ENCODE measurements around the gene TDRD1. TPM values are rescaled to one million over a fixed set of nuclear protein-coding genes. Genes with fewer than 3 reads are reported as not detected.

Gene TDRD1
- total RNA-seq, 1 experiment from 2014 or later, result not detected

GRCh38 chr10:114151892-114152291, 27.3 kb upstream of the TDRD1 start:
- Histone ChIP-seq H4K20me1 (ENCODE audit: insufficient read depth) (no peaks in the 10 kb centered on the region), H3K9me2 (ENCODE audit: insufficient read depth) (no peaks in the 10 kb centered on the region), H3K79me2 (ENCODE audit: insufficient read depth, low read length) (no peaks in the 10 kb centered on the region), H3K4me3 (replicated peaks in 1 of 2; ENCODE audit: low read depth in 1 of 2, low read length in 2 of 2) (no peak overlapping the region), H2AFZ (ENCODE audit: low read depth, low read length, poor library complexity, severe bottlenecking) (no peak overlapping the region), H3K9ac (ENCODE audit: low read length) (no peak overlapping the region), H3K9me3 (ENCODE audit: control insufficient read depth in 1 of 2, insufficient read depth in 1 of 2, low read depth in 1 of 2, low read length in 2 of 2) (no peaks in the 10 kb centered on the region), H3K27me3 (ENCODE audit: insufficient read depth, low read length) (no peaks in the 10 kb centered on the region), H3K4me2 (ENCODE audit: low read length) (peak overlapping the region; percentile 55), H3K36me3 (ENCODE audit: control insufficient read depth in 1 of 2, insufficient read depth in 2 of 2, low read length in 2 of 2) (no peaks in the 10 kb centered on the region), H3K27ac (ENCODE audit: low read depth, low read length) (no peak overlapping the region), H3K4me1 (ENCODE audit: control insufficient read depth in 1 of 2, insufficient read depth in 2 of 2, low read length in 2 of 2) (peaks cover 0 to 15% of the 10 kb centered on the region in 2 experiments; a peak in 2 of 4 replicates)
- CTCF ChIA-PET, result no interaction called here
- ATAC-seq (peak; percentile 37; the same call in 1 of the 2 replicates), DNase-seq (ENCODE audit: low read depth, low spot score) (no peak)
- TF ChIP-seq CBX3 (IDR thresholded peaks at IDR 0.05; ENCODE audit: low read depth) (no peak), SIN3A (IDR thresholded peaks at IDR 0.05; ENCODE audit: low read depth) (no peak), SRF (IDR thresholded peaks at IDR 0.05; ENCODE audit: low read depth) (no peak), EZH2 (IDR thresholded peaks at IDR 0.05) (no peak), SP1 (IDR thresholded peaks at IDR 0.05; ENCODE audit: low read depth) (no peak), TCF7L2 (IDR thresholded peaks at IDR 0.05; ENCODE audit: borderline replicate concordance, extremely low read depth, insufficient read depth, insufficient read length) (no peak), ZFX (IDR thresholded peaks at IDR 0.05) (no peak), CEBPB (IDR thresholded peaks at IDR 0.05; ENCODE audit: low read depth) (no peak), CTCF (IDR thresholded peaks at IDR 0.05 in 2 of 3, conservative IDR thresholded peaks at IDR 0.05 in 1 of 3; ENCODE audit: borderline replicate concordance in 1 of 3, insufficient read depth in 1 of 3, low read depth in 2 of 3, low read length in 2 of 3) (no peak), FOSL1 (IDR thresholded peaks at IDR 0.05; ENCODE audit: low read depth) (no peak), EGR1 (IDR thresholded peaks at IDR 0.05; ENCODE audit: low read depth) (no peak), POLR2AphosphoS5 (IDR thresholded peaks at IDR 0.05; ENCODE audit: low read depth, low read length) (no peak), ELF1 (IDR thresholded peaks at IDR 0.05; ENCODE audit: borderline replicate concordance, low read depth) (no peak), RAD21 (IDR thresholded peaks at IDR 0.05; ENCODE audit: low read depth) (no peak), ZNF274 (IDR thresholded peaks at IDR 0.05; ENCODE audit: low read depth, low read length) (no peak), EZH2phosphoT487 (IDR thresholded peaks at IDR 0.05; ENCODE audit: borderline replicate concordance) (no peak)
- TF ChIP-seq, protein P1, sequence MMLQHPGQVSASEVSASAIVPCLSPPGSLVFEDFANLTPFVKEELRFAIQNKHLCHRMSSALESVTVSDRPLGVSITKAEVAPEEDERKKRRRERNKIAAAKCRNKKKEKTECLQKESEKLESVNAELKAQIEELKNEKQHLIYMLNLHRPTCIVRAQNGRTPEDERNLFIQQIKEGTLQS (IDR thresholded peaks at IDR 0.05), result no peak
- TF ChIP-seq, protein P2, sequence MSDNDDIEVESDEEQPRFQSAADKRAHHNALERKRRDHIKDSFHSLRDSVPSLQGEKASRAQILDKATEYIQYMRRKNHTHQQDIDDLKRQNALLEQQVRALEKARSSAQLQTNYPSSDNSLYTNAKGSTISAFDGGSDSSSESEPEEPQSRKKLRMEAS (IDR thresholded peaks at IDR 0.05), result no peak
- TF ChIP-seq, protein P3, sequence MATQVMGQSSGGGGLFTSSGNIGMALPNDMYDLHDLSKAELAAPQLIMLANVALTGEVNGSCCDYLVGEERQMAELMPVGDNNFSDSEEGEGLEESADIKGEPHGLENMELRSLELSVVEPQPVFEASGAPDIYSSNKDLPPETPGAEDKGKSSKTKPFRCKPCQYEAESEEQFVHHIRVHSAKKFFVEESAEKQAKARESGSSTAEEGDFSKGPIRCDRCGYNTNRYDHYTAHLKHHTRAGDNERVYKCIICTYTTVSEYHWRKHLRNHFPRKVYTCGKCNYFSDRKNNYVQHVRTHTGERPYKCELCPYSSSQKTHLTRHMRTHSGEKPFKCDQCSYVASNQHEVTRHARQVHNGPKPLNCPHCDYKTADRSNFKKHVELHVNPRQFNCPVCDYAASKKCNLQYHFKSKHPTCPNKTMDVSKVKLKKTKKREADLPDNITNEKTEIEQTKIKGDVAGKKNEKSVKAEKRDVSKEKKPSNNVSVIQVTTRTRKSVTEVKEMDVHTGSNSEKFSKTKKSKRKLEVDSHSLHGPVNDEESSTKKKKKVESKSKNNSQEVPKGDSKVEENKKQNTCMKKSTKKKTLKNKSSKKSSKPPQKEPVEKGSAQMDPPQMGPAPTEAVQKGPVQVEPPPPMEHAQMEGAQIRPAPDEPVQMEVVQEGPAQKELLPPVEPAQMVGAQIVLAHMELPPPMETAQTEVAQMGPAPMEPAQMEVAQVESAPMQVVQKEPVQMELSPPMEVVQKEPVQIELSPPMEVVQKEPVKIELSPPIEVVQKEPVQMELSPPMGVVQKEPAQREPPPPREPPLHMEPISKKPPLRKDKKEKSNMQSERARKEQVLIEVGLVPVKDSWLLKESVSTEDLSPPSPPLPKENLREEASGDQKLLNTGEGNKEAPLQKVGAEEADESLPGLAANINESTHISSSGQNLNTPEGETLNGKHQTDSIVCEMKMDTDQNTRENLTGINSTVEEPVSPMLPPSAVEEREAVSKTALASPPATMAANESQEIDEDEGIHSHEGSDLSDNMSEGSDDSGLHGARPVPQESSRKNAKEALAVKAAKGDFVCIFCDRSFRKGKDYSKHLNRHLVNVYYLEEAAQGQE (IDR thresholded peaks at IDR 0.05; ENCODE audit: low read depth), result no peak
- BruUV-seq (replicated peaks), result no TSS peak
- POLR2A ChIA-PET, result no interaction called here
- intact Hi-C loops (cut with micrococcal nuclease), result no loop called here
- RAD21 ChIA-PET (ENCODE audit: low non-redundant PET in 1 of 2, low total read pairs in 2 of 2, uncharacterized antibody in 2 of 2, unreplicated experiment in 2 of 2), result no interaction called here

Data from HCT116 (cell line).